Natural killer cell treated with Interleukin-12 subunit alpha and Interleukin-12 subunit beta and Interleukin-15 and Interleukin-18, amount 100 ng/mL, for 72 hours (primary cell): ENCODE results near the gene GPX4. TPM values are rescaled to one million over a fixed set of nuclear protein-coding genes. Genes with fewer than 3 reads are reported as not detected.

Experiments used
- ATAC-seq, 2 donors: fragments of 150-1000 bp; cut with Tn5 transposase in 1 of 2; sonication (Bioruptor Pico), chemical (Tn5 transposase) in 1 of 2; 2 replicates each; pipeline ENCODE4 v1.10.0; 2021
- DNase-seq: peaks from one replicate; pipeline ENCODE4 v3.0.0; 2022; ENCODE audit warnings: low spot score
- H3K27ac Mint-ChIP-seq, 2 donors: 1 replicate in 1 of 2; 2 replicates in 1 of 2; pipeline ENCODE4 v1.8.0; 2022; ENCODE audit warnings: mixed read lengths in 2 of 2, mild to moderate bottlenecking in 1 of 2, moderate library complexity in 1 of 2
- H3K27me3 Mint-ChIP-seq, 2 donors: 1 replicate in 1 of 2; 2 replicates in 1 of 2; pipeline ENCODE4 v1.8.0; 2022; ENCODE audit warnings: mixed read lengths in 2 of 2
- H3K36me3 Mint-ChIP-seq: one replicate; pipeline ENCODE4 v1.8.0; 2022; ENCODE audit warnings: mixed read lengths
- H3K4me1 Mint-ChIP-seq, 2 donors: 1 replicate in 1 of 2; 2 replicates in 1 of 2; pipeline ENCODE4 v1.8.0; 2022; ENCODE audit warnings: low read depth in 2 of 2, mixed read lengths in 2 of 2, mild to moderate bottlenecking in 1 of 2
- H3K4me3 Mint-ChIP-seq: one replicate; pipeline ENCODE4 v1.8.0; 2022; ENCODE audit warnings: mixed read lengths
- H3K9me3 Mint-ChIP-seq: 2 replicates; pipeline ENCODE4 v1.8.0; 2022; ENCODE audit warnings: mixed read lengths
- total RNA-seq, 2 donors: library from RNA; stranded (reverse); gene quantifications; one replicate each; pipeline ENCODE4 v1.2.3, GENCODE V29; 2022

Gene GPX4
- total RNA-seq, 2 donors from 2014 or later = 86.4 to 174 TPM

GRCh38 chr19:1064661-1065605 is 38.9 kb upstream of the GPX4 start:
- Mint-ChIP-seq H3K27ac (no peak overlapping the region), H3K27me3 (no peaks in the 10 kb centered on the region), H3K9me3 (no peaks in the 10 kb centered on the region), H3K4me3 (peak overlapping the region; percentile 56), H3K36me3 (peaks cover 7% of the 10 kb centered on the region), H3K4me1 (peaks cover 22 to 35% of the 10 kb centered on the region in 2 donors)
- ATAC-seq = peak in 1 of 2 donors; percentile 43
- peak; percentile 81 for DNase-seq

- Mint-ChIP-seq H3K9me3 (no peaks in the 10 kb centered on the region), H3K27me3 (no peaks in the 10 kb centered on the region), H3K36me3 (peaks cover 7% of the 10 kb centered on the region), H3K4me1 (peaks cover 22 to 35% of the 10 kb centered on the region in 2 donors), H3K27ac (peak overlapping the region in 1 of 2 donors; percentile 21), H3K4me3 (peak overlapping the region; percentile 56)
- ATAC-seq (no peak), DNase-seq (no peak)
Measured at GRCh38 chr19:1065606-1066109, 38.1 kb upstream of the GPX4 start.

- peak overlapping the region in 1 of 2 donors; percentile 21 for H3K27ac Mint-ChIP-seq
- H3K36me3 Mint-ChIP-seq = peaks cover 7% of the 10 kb centered on the region
- H3K27me3 Mint-ChIP-seq = no peaks in the 10 kb centered on the region
- ATAC-seq = no peak
- no peaks in the 10 kb centered on the region for H3K9me3 Mint-ChIP-seq
- H3K4me1 Mint-ChIP-seq = peaks cover 22 to 35% of the 10 kb centered on the region in 2 donors
- no peak for DNase-seq
- H3K4me3 Mint-ChIP-seq = peak overlapping the region; percentile 92
Measured at GRCh38 chr19:1066251-1066747, 37.5 kb upstream of the GPX4 start.

- Mint-ChIP-seq H3K27ac (peak within 1 kb of the TSS; percentile 88 to 92), H3K27me3 (no peaks in the 10 kb centered on the region), H3K9me3 (no peaks in the 10 kb centered on the region), H3K4me1 (peaks cover 25 to 38% of the 10 kb centered on the region in 2 donors), H3K36me3 (peaks cover 10% of the 10 kb centered on the region), H3K4me3 (peak within 1 kb of the TSS; percentile 92)
- ATAC-seq (peak; percentile 77 to 82), DNase-seq (peak; percentile 89)
Measured at GRCh38 chr19:1066748-1067340, 37.0 kb upstream of the GPX4 start, which contains the start of gene ARHGAP45. Gene ARHGAP45 (plus strand): TSS chr19:1067167. CDS start chr19:1067406, 239 bp downstream.

GRCh38 chr19:1067341-1067957 is 36.3 kb upstream of the GPX4 start:
- DNase-seq = no peak
- H3K4me1 Mint-ChIP-seq = peaks cover 31 to 39% of the 10 kb centered on the region in 2 donors

GRCh38 chr19:1068009-1069001 is 35.5 kb upstream of the GPX4 start:
- Mint-ChIP-seq H3K9me3 (no peaks in the 10 kb centered on the region), H3K4me1 (peaks cover 34 to 42% of the 10 kb centered on the region in 2 donors), H3K27ac (peak overlapping the region; percentile 88 to 92), H3K4me3 (peak overlapping the region; percentile 92), H3K36me3 (peaks cover 13% of the 10 kb centered on the region), H3K27me3 (no peaks in the 10 kb centered on the region)
- ATAC-seq = peak; percentile 40 to 61
- peak; percentile 89 for DNase-seq

More at GRCh38 chr19:1067341-1067957, 36.3 kb upstream of the GPX4 start:
- H3K9me3 Mint-ChIP-seq = no peaks in the 10 kb centered on the region
- no peaks in the 10 kb centered on the region for H3K27me3 Mint-ChIP-seq
- peak; percentile 62 to 70 for ATAC-seq
- H3K36me3 Mint-ChIP-seq = peaks cover 13% of the 10 kb centered on the region
- H3K27ac Mint-ChIP-seq = peak overlapping the region; percentile 88 to 92
- H3K4me3 Mint-ChIP-seq = peak overlapping the region; percentile 92

- Mint-ChIP-seq H3K9me3 (no peaks in the 10 kb centered on the region), H3K4me1 (peaks cover 34 to 39% of the 10 kb centered on the region in 2 donors), H3K4me3 (peak overlapping the region; percentile 92), H3K36me3 (peaks cover 13% of the 10 kb centered on the region), H3K27ac (peak overlapping the region; percentile 88 to 92), H3K27me3 (no peaks in the 10 kb centered on the region)
- ATAC-seq = peak; percentile 29 to 41
- DNase-seq = peak; percentile 77
Measured at GRCh38 chr19:1069009-1069779, 34.6 kb upstream of the GPX4 start.

GRCh38 chr19:1070576-1070930 is 33.2 kb upstream of the GPX4 start:
- ATAC-seq (no peak), DNase-seq (no peak)
- Mint-ChIP-seq H3K27me3 (no peaks in the 10 kb centered on the region), H3K27ac (peak overlapping the region; percentile 88 to 92), H3K4me3 (no peak overlapping the region), H3K36me3 (peaks cover 16% of the 10 kb centered on the region), H3K9me3 (no peaks in the 10 kb centered on the region), H3K4me1 (peaks cover 25 to 32% of the 10 kb centered on the region in 2 donors)

GRCh38 chr19:1070931-1071791 is 32.6 kb upstream of the GPX4 start:
- no peaks in the 10 kb centered on the region for H3K9me3 Mint-ChIP-seq
- H3K27me3 Mint-ChIP-seq = no peaks in the 10 kb centered on the region
- H3K36me3 Mint-ChIP-seq = peaks cover 21% of the 10 kb centered on the region
- H3K27ac Mint-ChIP-seq = peak overlapping the region; percentile 54 to 88
- ATAC-seq (no peak), DNase-seq (no peak)
- H3K4me3 Mint-ChIP-seq = no peak overlapping the region
- peaks cover 31 to 38% of the 10 kb centered on the region in 2 donors for H3K4me1 Mint-ChIP-seq

- no peaks in the 10 kb centered on the region for H3K27me3 Mint-ChIP-seq
- peaks cover 21% of the 10 kb centered on the region for H3K36me3 Mint-ChIP-seq
- H3K27ac Mint-ChIP-seq = peak overlapping the region; percentile 54 to 88
- ATAC-seq = no peak
- H3K4me3 Mint-ChIP-seq = peak overlapping the region; percentile 49
- H3K4me1 Mint-ChIP-seq = peaks cover 37 to 43% of the 10 kb centered on the region in 2 donors
- no peaks in the 10 kb centered on the region for H3K9me3 Mint-ChIP-seq
- DNase-seq = no peak
Measured at GRCh38 chr19:1072371-1073015, 31.3 kb upstream of the GPX4 start.
